Measurements from ENCODE around the gene MTAP.
"Not testable (repeated sequence)": the region's sequence is repeated elsewhere in the genome, so short reads cannot be mapped to it uniquely, and the experiment has no call there.

The MTAP gene

GRCh38 chr9:21906881-21907280, 104.4 kb downstream of the MTAP start:
- DNase-seq (ENCODE audit: low read depth in 1 of 2, low spot score in 1 of 2), result no peak

- no peak for DNase-seq (ENCODE audit: low read depth in 1 of 2, low spot score in 1 of 2)
These were observed 117.2 kb downstream of the MTAP start for GRCh38 chr9:21919377-21920362.

- DNase-seq (ENCODE audit: low read depth in 1 of 2, low spot score in 1 of 2), result no peak
These were observed 121.3 kb downstream of the MTAP start for GRCh38 chr9:21923694-21924093.

GRCh38 chr9:21927752-21928151, 125.3 kb downstream of the MTAP start:
- no peak for DNase-seq (ENCODE audit: low read depth in 1 of 2, low spot score in 1 of 2)

GRCh38 chr9:21931428-21931827, 129.0 kb downstream of the MTAP start:
- DNase-seq (ENCODE audit: low read depth in 1 of 2, low spot score in 1 of 2), result no peak

- no peak for DNase-seq (ENCODE audit: low read depth in 1 of 2, low spot score in 1 of 2)
These were observed 130.8 kb downstream of the MTAP start for GRCh38 chr9:21933281-21933680.

- DNase-seq (ENCODE audit: low read depth in 1 of 2, low spot score in 1 of 2), result no peak
These were observed 131.4 kb downstream of the MTAP start for GRCh38 chr9:21933865-21934264.

GRCh38 chr9:21935631-21936030, 133.2 kb downstream of the MTAP start:
- no peak for DNase-seq (ENCODE audit: low read depth in 1 of 2, low spot score in 1 of 2)

- no peak for DNase-seq (ENCODE audit: low read depth in 1 of 2, low spot score in 1 of 2)
These were observed 133.7 kb downstream of the MTAP start for GRCh38 chr9:21936161-21936560.

- DNase-seq (ENCODE audit: low read depth in 1 of 2, low spot score in 1 of 2), result no peak
These were observed 139.0 kb downstream of the MTAP start for GRCh38 chr9:21941337-21941995.

- DNase-seq (ENCODE audit: low read depth in 1 of 2, low spot score in 1 of 2), result no peak
These were observed 141.0 kb downstream of the MTAP start for GRCh38 chr9:21943464-21943863.

GRCh38 chr9:21945606-21946005, 143.2 kb downstream of the MTAP start:
- DNase-seq (ENCODE audit: low read depth in 1 of 2, low spot score in 1 of 2), result no peak

GRCh38 chr9:21958833-21959232, 156.4 kb downstream of the MTAP start:
- no peak for DNase-seq (ENCODE audit: low read depth in 1 of 2, low spot score in 1 of 2)

- DNase-seq (ENCODE audit: low read depth in 1 of 2, low spot score in 1 of 2), result not testable (repeated sequence)
These were observed 156.8 kb downstream of the MTAP start for GRCh38 chr9:21959268-21959667.

- DNase-seq (ENCODE audit: low read depth in 1 of 2, low spot score in 1 of 2), result no peak
These were observed 159.1 kb downstream of the MTAP start for GRCh38 chr9:21961569-21961968.

GRCh38 chr9:21964925-21965385, 162.5 kb downstream of the MTAP start:
- peak in 1 of 2 donors; percentile 21 for DNase-seq (ENCODE audit: low read depth in 1 of 2, low spot score in 1 of 2)

- DNase-seq (ENCODE audit: low read depth in 1 of 2, low spot score in 1 of 2), result no peak
These were observed 163.0 kb downstream of the MTAP start for GRCh38 chr9:21965401-21965951.

- DNase-seq (ENCODE audit: low read depth in 1 of 2, low spot score in 1 of 2), result no peak
These were observed 163.9 kb downstream of the MTAP start for GRCh38 chr9:21966140-21966851.

GRCh38 chr9:21967169-21967568, 164.7 kb downstream of the MTAP start:
- DNase-seq (ENCODE audit: low read depth in 1 of 2, low spot score in 1 of 2), result no peak

GRCh38 chr9:21967702-21968101, 165.3 kb downstream of the MTAP start:
- no peak for DNase-seq (ENCODE audit: low read depth in 1 of 2, low spot score in 1 of 2)

- DNase-seq (ENCODE audit: low read depth in 1 of 2, low spot score in 1 of 2), result no peak
These were observed 166.0 kb downstream of the MTAP start for GRCh38 chr9:21968331-21969010.

Measured in stimulated activated CD4-positive, alpha-beta T cell treated with anti-CD3 and anti-CD28 coated beads, Interleukin-15, amount 100 ng/mL, for 1 hour (primary cell).